Fibroblast of skin of scalp (primary cell): Measurements from ENCODE around the gene MMEL1.
"Not testable (repeated sequence)": the region's sequence is repeated elsewhere in the genome, so short reads cannot be mapped to it uniquely, and the experiment has no call there.

Experiments
- DNase-seq: peaks from one replicate; pipeline ENCODE4 v3.0.0-alpha.2; 2013

The MMEL1 gene

GRCh38 chr1:2556678-2557481 is 75.9 kb downstream of the MMEL1 start:
- DNase-seq: no peak

DNA sequence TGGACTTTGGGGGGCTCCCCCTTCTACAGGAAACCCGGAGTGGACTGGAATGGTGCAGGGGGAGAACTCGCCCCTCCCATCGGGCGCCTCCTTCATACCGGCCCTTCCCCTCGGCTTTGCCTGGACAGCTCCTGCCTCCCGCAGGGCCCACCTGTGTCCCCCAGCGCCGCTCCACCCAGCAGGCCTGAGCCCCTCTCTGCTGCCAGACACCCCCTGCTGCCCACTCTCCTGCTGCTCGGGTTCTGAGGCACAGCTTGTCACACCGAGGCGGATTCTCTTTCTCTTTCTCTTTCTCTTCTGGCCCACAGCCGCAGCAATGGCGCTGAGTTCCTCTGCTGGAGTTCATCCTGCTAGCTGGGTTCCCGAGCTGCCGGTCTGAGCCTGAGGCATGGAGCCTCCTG is 76.5 kb downstream of the MMEL1 start, which contains the start of gene TNFRSF14:
TSS of gene TNFRSF14 (plus strand) at position 95 of the 401 bp plus-strand sequence. CDS start at position 389, 294 bp downstream.
- peak; percentile 44 for DNase-seq

DNA sequence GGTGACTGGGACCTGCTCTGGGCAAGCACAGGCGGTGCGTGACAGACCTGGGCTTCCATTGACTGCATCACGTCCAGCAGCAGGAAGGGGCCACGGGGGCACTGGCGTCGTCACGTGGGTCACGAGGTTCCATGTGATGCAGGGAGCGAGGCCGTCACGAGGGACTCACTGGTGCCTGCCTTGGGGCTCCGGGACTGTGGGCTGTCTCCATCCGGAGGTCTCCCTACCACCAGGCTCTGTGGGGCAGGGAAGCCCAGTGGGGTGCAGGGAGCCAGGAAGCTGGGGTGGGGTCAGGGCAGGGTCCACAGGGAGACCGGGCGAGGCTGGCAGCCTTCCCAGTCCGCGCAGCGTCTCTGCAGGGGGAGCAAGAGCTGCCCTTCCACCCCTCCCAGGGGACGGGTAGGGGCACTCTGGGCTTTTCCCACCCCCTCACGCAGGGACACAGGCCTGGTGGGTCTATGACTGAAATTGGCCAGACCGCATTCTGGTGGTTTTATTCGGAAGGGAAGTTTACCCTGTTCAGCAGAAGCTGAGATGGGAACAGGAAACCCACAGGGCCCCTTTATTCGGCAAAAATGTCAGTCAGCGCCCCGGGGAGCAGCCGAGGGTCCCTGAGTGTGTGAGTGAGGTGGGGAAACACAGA is 77.1 kb downstream of the MMEL1 start:
- DNase-seq: no peak

DNA sequence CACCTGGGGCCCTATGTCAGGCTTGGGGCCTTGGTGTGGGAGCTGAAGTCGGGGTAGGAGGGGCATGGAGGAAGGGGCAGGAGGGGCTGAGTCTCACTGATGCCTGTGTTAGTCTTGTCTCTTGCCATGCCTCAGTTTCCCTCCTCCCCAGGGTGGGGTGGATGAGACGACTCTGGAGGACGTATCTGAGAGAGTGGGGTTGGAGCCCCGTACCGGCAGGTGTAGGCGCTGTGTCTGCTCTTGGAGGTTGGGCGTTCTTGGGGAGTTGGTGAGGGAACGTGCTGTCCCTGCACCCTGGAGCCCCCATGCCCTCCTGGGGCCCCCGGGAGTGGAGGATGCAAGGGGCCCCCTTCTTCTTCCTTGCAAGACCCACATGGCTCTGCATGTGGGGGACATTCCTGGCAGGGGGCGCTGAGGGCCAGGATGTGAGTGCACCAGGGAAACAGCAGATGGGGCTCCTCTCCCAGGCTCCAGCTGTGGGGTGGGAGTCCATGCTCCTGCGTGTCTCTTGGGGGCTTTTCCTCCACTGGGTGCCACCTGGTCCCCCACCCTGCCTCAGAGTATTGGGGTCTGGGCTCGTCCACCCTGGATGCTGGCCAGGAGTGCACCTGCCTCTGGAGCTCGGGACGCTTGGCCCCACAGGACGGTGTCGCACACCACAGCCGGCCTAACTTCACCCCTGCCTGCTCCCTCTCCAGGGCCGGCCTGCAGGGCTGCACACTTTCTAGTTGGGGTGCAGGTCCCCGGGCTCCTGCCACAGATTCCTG is 78.0 kb downstream of the MMEL1 start:
- no peak for DNase-seq

GRCh38 chr1:2553871-2554620 is 78.8 kb downstream of the MMEL1 start:
- no peak for DNase-seq

DNA sequence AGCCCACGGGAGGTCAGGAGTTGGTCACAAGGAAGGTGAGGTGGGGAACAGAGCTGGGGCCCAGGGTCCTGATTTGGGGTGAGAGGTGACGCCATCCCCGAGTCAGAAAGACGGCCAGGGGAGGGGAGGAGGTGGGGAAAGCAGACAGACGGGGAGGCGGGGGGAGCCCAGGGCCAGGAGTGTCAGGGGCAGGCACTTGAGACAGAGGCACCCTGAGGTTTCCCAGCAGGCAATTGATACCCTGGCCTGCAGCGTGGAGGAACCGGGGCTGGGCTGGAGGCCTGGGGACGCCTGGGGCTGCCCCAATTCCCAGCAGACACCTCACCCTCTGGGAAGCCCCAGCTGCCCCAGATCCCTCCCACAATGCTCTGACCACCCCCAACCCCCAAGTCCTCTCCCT is 79.7 kb downstream of the MMEL1 start:
- not testable (repeated sequence) for DNase-seq

- DNase-seq: no peak
Observed at GRCh38 chr1:2552189-2552588, 80.6 kb downstream of the MMEL1 start.

- DNase-seq: not testable (repeated sequence)
Observed at GRCh38 chr1:2551544-2551943, 81.3 kb downstream of the MMEL1 start.

DNA sequence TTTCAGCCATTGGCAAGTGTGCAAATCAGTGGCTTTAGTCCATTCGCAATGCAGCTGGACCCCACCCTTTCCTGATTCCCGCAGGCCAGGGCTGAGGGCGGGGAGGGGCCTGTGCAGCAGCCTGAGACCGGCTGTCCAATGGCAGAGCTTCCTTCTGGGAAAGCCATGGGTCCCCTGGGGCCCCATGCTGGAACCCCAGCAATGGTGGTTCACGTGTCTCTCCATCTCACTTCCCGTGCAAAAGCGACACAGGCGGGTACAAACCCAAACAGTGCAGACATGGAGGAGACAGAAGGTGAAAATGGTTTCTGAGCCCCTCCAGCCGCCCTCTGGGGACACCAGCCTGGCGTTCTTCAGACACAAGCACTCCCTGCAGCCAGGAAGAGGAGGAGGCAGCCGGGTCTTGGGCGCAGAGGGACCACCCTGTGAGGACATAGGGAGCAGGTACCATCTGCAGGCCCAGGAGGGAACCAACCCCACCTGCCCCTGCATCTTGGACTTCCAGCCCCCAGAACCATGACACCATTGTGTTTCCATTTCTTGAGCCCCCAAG is 82.4 kb downstream of the MMEL1 start:
- not testable (repeated sequence) for DNase-seq

DNA sequence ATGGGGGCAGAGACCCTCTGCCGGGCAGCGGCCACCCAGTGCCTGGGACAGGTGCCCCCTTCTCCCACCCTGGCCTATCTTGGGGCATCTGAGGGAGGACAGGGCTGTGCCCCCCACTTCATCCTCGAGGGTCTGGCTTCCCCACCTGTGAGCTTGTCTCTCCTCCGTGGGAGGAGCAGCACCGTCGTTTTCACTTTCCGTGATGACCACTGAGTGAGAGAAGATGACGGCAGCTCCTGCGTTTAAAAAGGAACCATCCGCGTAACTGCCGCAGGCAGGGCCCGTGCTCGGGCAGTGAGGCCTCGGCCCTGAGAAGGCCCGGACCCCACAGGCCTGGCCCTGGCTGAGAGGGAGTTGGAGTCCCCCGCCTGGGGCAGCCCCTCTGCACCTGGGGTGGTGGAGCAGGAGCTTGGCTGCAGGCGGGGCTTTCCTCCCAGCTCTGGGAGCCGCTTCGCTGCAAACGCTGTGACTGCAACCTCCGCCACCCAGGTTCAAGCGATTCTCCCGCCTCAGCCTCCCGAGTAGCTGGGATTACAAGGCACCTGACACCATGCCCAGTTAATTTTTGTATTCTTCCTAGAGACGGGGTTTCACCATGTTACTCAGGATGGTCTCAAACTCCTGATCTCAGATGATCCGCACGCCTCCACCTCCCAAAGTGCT is 83.3 kb downstream of the MMEL1 start:
- not testable (repeated sequence) for DNase-seq

DNA sequence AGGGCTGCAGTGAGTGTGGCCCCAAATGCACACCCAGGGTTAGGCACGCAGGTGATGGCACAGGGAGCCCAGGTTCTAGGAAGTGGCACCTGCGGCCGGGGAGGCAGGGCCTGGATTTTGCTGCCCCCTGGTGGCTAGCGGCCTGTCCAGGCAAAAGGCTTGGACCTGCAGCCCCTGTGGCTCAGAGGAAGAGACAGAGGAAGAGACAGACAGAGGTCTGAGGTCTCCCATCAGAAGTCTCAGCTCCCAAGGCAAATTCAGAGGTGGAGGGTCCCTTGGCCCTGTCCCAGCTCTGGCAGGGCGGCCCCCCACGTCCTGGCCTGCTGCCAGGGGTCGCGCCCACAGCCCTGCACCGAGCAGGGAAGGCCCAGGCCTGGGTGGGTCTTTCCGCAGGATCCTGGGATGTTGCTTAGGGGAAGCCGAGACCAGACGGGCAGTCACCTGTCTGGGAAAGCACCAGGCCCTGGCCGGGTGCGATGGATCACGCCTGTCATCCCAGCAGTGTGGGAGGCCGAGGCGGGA is 84.7 kb downstream of the MMEL1 start:
- peak; percentile 60 for DNase-seq

DNA sequence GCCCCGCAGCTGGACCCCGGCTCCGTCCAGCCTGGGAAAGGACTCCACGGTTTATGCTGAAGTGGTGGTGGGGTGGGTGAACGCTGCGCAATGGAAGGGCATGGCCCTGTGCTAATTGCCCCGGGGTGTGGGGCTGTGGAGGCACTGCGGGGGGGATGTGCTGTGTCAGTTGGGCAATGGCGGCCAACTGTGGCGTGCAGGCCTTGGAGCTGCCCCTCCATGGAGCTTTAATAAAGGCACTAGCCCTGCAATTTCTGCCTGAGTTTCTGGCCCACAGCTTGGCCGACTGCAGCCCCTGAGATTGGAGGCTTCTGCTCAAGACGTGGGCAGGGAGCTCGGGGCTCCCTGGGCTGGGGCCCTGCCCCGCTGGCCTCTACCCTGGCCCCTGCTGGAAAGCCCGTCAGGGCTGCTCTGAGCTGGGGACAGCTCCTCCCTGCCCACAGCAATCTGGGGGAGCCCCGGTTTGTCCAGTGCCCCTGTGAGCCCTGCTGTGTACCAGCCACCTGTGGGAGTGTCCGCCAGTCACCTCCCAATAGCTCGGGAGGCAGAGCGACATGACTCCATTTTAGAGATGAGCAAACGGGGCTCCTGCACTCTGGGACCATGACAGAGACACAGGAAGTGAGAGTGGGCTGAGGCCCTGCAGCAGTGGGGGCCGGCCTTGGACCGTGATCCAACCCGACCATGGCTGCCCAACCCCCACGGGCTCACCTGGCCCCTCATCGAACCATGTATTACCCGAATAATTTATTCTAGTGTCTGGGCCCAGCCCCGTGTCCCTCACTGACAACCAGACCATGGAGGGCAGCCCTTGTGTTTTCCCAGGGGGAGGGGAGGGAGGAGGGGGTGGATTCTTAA is 85.4 kb downstream of the MMEL1 start:
- no peak for DNase-seq

DNA sequence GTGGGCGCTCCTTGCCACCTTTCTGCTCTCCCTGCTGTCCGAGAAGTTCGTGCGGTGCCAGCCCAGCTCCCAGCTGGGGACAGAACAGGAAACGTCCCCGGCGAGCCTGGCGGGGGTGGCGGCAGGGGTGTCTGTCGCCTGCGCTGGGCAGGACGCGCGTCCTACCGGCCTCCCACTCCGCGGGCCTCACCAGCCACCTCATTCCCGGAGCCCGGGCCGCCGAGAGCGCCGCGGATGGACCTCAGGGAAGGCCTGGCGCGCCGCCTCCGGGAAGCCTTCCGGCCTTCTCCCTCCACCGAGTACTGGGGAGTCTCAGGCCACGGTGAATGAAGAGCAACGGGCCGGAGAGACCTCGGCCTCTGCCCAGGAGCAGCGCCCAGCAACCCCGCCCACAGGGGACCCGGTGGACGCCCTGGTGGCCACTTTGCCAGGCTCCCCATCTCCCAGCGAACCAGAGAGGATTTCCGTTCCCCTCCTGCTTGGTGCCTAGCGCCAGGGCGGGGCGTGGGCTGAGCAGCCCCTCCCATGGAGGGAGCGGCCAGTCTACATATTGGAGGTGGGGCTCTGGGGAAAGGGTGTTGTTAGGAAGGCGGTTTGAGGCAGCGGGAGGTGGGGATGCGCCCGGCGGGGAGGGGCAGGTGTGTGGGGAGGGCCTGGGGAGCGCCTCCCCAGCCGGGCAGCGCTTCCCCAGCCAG is 86.2 kb downstream of the MMEL1 start:
- DNase-seq: peak; percentile 71

- DNase-seq: peak; percentile 77
Observed at GRCh38 chr1:2545754-2546514, 86.9 kb downstream of the MMEL1 start.

GRCh38 chr1:2544875-2545640 is 87.8 kb downstream of the MMEL1 start:
- no peak for DNase-seq

- no peak for DNase-seq
Observed at GRCh38 chr1:2544093-2544874, 88.5 kb downstream of the MMEL1 start.

DNA sequence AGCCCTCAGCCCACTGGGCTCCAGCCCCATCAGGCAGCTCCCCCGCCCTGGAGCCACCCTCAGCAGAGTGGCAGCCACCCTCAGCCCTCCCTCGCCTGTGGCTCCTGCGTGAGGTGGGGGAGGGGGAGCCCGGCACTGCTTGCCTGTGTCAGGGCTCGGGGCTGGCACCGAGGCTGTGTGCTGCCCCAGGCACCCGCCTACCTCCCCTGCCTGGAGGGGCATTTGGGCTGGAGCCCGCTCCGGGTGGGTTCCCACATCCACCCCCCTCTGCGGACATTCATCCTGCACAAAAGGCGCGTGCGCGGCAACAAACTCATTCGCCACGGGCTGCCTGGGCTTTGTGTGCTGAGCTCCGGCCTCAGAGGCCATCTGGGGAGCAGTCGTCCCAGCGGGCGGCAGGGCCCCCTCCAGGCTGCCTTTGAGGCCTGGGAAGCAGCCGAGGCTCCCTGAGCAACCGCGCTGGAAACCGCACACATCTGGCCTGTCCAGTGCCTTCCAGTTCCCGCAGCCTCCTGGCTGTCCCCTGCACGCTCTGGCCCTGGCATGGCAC is 89.2 kb downstream of the MMEL1 start:
- peak; percentile 44 for DNase-seq
